Liver (tissue), 9 donors: ENCODE data around the gene BTBD8. TPM values are rescaled to one million over a fixed set of nuclear protein-coding genes. Genes with fewer than 3 reads are reported as not detected.

Experiments used
- DNase-seq: peaks from one replicate; pipeline ENCODE4 v3.0.0-alpha.2; 2017; ENCODE audit warnings: low spot score
- H3K27ac ChIP-seq, 2 donors: one replicate each; pipeline ENCODE4 v1.7.0; 2013; ENCODE audit warnings: inconsistent platforms in 2 of 2, low read length in 2 of 2, control low read depth in 1 of 2, low read depth in 1 of 2, mild to moderate bottlenecking in 1 of 2
- H3K27me3 ChIP-seq, 4 donors: one replicate each; pipeline versions ENCODE4 v1.6.1 to v1.7.0; 2013; ENCODE audit warnings: low read length in 3 of 4, inconsistent platforms in 1 of 4, mild to moderate bottlenecking in 1 of 4, moderate library complexity in 1 of 4; ENCODE audit not compliant: control insufficient read depth in 4 of 4, insufficient read depth in 4 of 4
- H3K36me3 ChIP-seq, 4 donors: one replicate each; pipeline versions ENCODE4 v1.6.1 to v1.7.0; 2013; ENCODE audit warnings: low read length in 3 of 4, mild to moderate bottlenecking in 3 of 4, low read depth in 1 of 4, moderate library complexity in 1 of 4; ENCODE audit not compliant: control insufficient read depth in 4 of 4, insufficient read depth in 3 of 4
- H3K4me1 ChIP-seq, 4 donors: one replicate each; pipeline versions ENCODE4 v1.6.1 to v1.7.0; 2013; ENCODE audit warnings: low read length in 3 of 4, mild to moderate bottlenecking in 3 of 4, moderate library complexity in 1 of 4; ENCODE audit not compliant: control insufficient read depth in 4 of 4, insufficient read depth in 4 of 4
- H3K4me3 ChIP-seq, 3 donors: one replicate each; pipeline versions ENCODE4 v1.6.1 to v1.7.0; 2013; ENCODE audit warnings: low read length in 3 of 3, control low read depth in 1 of 3, low read depth in 1 of 3, mild to moderate bottlenecking in 1 of 3
- H3K9ac ChIP-seq, 2 donors: one replicate each; pipeline ENCODE4 v1.7.0; 2013; ENCODE audit warnings: low read length in 2 of 2, mild to moderate bottlenecking in 2 of 2, moderate library complexity in 2 of 2, control low read depth in 1 of 2, low read depth in 1 of 2
- H3K9me3 ChIP-seq, 4 donors: one replicate each; pipeline versions ENCODE4 v1.6.1 to v1.7.0; 2013; ENCODE audit warnings: low read length in 3 of 4; ENCODE audit not compliant: control insufficient read depth in 4 of 4
- EGR1 ChIP-seq, 2 donors: IDR thresholded peaks; 2 replicates each; pipeline ENCODE4 v1.6.1; 2016 to 2018; ENCODE audit warnings: antibody characterized with exemption in 2 of 2, low read depth in 2 of 2
- FOXA1 ChIP-seq: IDR thresholded peaks from 2 replicates; pipeline ENCODE4 v1.6.1; 2016; ENCODE audit warnings: antibody characterized with exemption
- FOXA2 ChIP-seq: IDR thresholded peaks from 2 replicates; pipeline ENCODE4 v1.6.1; 2016; ENCODE audit warnings: antibody characterized with exemption
- GABPA ChIP-seq, 2 donors: IDR thresholded peaks in 1 of 2; conservative IDR thresholded peaks in 1 of 2; 2 replicates each; pipeline ENCODE4 v1.6.1; 2016; ENCODE audit warnings: antibody characterized with exemption in 2 of 2, mild to moderate bottlenecking in 1 of 2, moderate library complexity in 1 of 2
- HNF4A ChIP-seq, 2 donors: conservative IDR thresholded peaks; 2 replicates each; pipeline ENCODE4 v1.6.1; 2016; ENCODE audit warnings: antibody characterized with exemption in 2 of 2, mild to moderate bottlenecking in 2 of 2
- HNF4G ChIP-seq: IDR thresholded peaks from 2 replicates; pipeline ENCODE4 v1.6.1; 2016; ENCODE audit warnings: antibody characterized with exemption
- JUND ChIP-seq, 2 donors: IDR thresholded peaks; 2 replicates each; pipeline ENCODE4 v1.6.1; 2016; ENCODE audit warnings: antibody characterized with exemption in 2 of 2
- MAX ChIP-seq: IDR thresholded peaks from 2 replicates; pipeline ENCODE4 v1.6.1; 2016; ENCODE audit warnings: antibody characterized with exemption
- NR2F2 ChIP-seq: IDR thresholded peaks from 2 replicates; pipeline ENCODE4 v1.6.1; 2016; ENCODE audit warnings: antibody characterized with exemption
- RAD21 ChIP-seq, 2 donors: IDR thresholded peaks; 2 replicates each; pipeline ENCODE4 v1.6.1; 2016; ENCODE audit warnings: antibody characterized with exemption in 2 of 2, mild to moderate bottlenecking in 2 of 2
- RXRA ChIP-seq, 2 donors: IDR thresholded peaks; 2 replicates each; pipeline ENCODE4 v1.6.1; 2017 to 2018; ENCODE audit warnings: antibody characterized with exemption in 2 of 2, mild to moderate bottlenecking in 1 of 2
- SP1 ChIP-seq: IDR thresholded peaks from 2 replicates; pipeline ENCODE4 v1.6.1; 2018; ENCODE audit warnings: antibody characterized with exemption, mild to moderate bottlenecking
- TAF1 ChIP-seq: conservative IDR thresholded peaks from 2 replicates; pipeline ENCODE4 v1.6.1; 2016; ENCODE audit warnings: antibody characterized with exemption, mild to moderate bottlenecking
- YY1 ChIP-seq: IDR thresholded peaks from 2 replicates; pipeline ENCODE4 v1.6.1; 2016; ENCODE audit warnings: antibody characterized with exemption, mild to moderate bottlenecking
- ZBTB33 ChIP-seq: IDR thresholded peaks from 2 replicates; pipeline ENCODE4 v1.6.1; 2016; ENCODE audit warnings: antibody characterized with exemption
- WGBS: extraction: QIAGEN DNeasy Blood & Tissue Kit; methylation state at CpG from one replicate; pipeline ENCODE4 v1.1.7; 2013; 5-methylcytosine and 5-hydroxymethylcytosine counted together
- polyA plus RNA-seq, 2 donors: library from polyadenylated mRNA; stranded (reverse) in 1 of 2; unstranded in 1 of 2; fragments of 200-250 nt in 1 of 2; fragments of >200 nt in 1 of 2; fragmentation: Nextera tagmentation in 1 of 2; extraction: Ambion mirVana in 1 of 2; gene quantifications; one replicate each; pipeline versions ENCODE4 v1.2.1 to v1.2.3, GENCODE V29; 2013 to 2015
- total RNA-seq, 2 donors: library from RNA; depleted of rRNA; stranded (reverse); fragments of >200 nt; gene quantifications; one replicate each; pipeline ENCODE4 v1.2.3, GENCODE V29; 2014
- TF ChIP-seq, protein P1 (sequence below): IDR thresholded peaks from 2 replicates; pipeline ENCODE4 v1.6.1; 2016; ENCODE audit warnings: antibody characterized with exemption, mild to moderate bottlenecking
- TF ChIP-seq, protein P2 (sequence below): fragments of 150-350 bp; IDR thresholded peaks from 2 replicates; pipeline ENCODE4 v1.5.1; 2017; ENCODE audit warnings: improper control_type of control experiment, low read depth, low read length; ENCODE audit not compliant: missing input control
- TF ChIP-seq, protein P3 (sequence below): IDR thresholded peaks from 2 replicates; pipeline ENCODE4 v1.6.1; 2016; ENCODE audit warnings: antibody characterized with exemption
- donor health status: healthy.
- donor health status: healthy.
- donor health status: healthy.
- donor health status: healthy.
- donor health status: healthy.

The BTBD8 gene
- total and polyA plus RNA-seq, 4 donors: 0.47 to 1.8 (median 1.1) TPM

GRCh38 chr1:92228401-92228800, 148.3 kb downstream of the BTBD8 start:
- Histone ChIP-seq H3K9ac (no peak overlapping the region), H3K27me3 (no peaks in the 10 kb centered on the region), H3K4me3 (no peak overlapping the region), H3K9me3 (no peaks in the 10 kb centered on the region), H3K36me3 (no peaks in the 10 kb centered on the region), H3K4me1 (no peaks in the 10 kb centered on the region), H3K27ac (no peak overlapping the region)
- no peak for DNase-seq
- WGBS: 84% methylated on average over 3 of the region's 3 CpGs
- TF ChIP-seq TAF1 (no peak), EGR1 (IDR thresholded peaks at IDR 0.05; ENCODE audit: low read depth in 2 of 2) (no peak), JUND (IDR thresholded peaks at IDR 0.05) (no peak), HNF4G (no peak), YY1 (no peak), ZBTB33 (no peak)
- TF ChIP-seq, protein P1, sequence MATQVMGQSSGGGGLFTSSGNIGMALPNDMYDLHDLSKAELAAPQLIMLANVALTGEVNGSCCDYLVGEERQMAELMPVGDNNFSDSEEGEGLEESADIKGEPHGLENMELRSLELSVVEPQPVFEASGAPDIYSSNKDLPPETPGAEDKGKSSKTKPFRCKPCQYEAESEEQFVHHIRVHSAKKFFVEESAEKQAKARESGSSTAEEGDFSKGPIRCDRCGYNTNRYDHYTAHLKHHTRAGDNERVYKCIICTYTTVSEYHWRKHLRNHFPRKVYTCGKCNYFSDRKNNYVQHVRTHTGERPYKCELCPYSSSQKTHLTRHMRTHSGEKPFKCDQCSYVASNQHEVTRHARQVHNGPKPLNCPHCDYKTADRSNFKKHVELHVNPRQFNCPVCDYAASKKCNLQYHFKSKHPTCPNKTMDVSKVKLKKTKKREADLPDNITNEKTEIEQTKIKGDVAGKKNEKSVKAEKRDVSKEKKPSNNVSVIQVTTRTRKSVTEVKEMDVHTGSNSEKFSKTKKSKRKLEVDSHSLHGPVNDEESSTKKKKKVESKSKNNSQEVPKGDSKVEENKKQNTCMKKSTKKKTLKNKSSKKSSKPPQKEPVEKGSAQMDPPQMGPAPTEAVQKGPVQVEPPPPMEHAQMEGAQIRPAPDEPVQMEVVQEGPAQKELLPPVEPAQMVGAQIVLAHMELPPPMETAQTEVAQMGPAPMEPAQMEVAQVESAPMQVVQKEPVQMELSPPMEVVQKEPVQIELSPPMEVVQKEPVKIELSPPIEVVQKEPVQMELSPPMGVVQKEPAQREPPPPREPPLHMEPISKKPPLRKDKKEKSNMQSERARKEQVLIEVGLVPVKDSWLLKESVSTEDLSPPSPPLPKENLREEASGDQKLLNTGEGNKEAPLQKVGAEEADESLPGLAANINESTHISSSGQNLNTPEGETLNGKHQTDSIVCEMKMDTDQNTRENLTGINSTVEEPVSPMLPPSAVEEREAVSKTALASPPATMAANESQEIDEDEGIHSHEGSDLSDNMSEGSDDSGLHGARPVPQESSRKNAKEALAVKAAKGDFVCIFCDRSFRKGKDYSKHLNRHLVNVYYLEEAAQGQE: no peak

- no peak overlapping the region for H3K4me3 ChIP-seq
- TF ChIP-seq TAF1 (no peak), GABPA (IDR thresholded peaks at IDR 0.05 in 1 of 2, conservative IDR thresholded peaks at IDR 0.05 in 1 of 2) (no peak), SP1 (no peak), EGR1 (IDR thresholded peaks at IDR 0.05; ENCODE audit: low read depth in 2 of 2) (no peak), NR2F2 (no peak), MAX (no peak), RXRA (IDR thresholded peaks at IDR 0.05) (no peak), RAD21 (IDR thresholded peaks at IDR 0.05) (no peak), FOXA1 (no peak), HNF4A (conservative IDR thresholded peaks at IDR 0.05) (no peak), FOXA2 (no peak), ZBTB33 (no peak), HNF4G (no peak), JUND (IDR thresholded peaks at IDR 0.05) (no peak)
- TF ChIP-seq, protein P2, sequence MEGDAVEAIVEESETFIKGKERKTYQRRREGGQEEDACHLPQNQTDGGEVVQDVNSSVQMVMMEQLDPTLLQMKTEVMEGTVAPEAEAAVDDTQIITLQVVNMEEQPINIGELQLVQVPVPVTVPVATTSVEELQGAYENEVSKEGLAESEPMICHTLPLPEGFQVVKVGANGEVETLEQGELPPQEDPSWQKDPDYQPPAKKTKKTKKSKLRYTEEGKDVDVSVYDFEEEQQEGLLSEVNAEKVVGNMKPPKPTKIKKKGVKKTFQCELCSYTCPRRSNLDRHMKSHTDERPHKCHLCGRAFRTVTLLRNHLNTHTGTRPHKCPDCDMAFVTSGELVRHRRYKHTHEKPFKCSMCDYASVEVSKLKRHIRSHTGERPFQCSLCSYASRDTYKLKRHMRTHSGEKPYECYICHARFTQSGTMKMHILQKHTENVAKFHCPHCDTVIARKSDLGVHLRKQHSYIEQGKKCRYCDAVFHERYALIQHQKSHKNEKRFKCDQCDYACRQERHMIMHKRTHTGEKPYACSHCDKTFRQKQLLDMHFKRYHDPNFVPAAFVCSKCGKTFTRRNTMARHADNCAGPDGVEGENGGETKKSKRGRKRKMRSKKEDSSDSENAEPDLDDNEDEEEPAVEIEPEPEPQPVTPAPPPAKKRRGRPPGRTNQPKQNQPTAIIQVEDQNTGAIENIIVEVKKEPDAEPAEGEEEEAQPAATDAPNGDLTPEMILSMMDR: no peak
- TF ChIP-seq, protein P3, sequence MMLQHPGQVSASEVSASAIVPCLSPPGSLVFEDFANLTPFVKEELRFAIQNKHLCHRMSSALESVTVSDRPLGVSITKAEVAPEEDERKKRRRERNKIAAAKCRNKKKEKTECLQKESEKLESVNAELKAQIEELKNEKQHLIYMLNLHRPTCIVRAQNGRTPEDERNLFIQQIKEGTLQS: no peak
- TF ChIP-seq, protein P1: no peak
- no peak for DNase-seq
- H3K9ac ChIP-seq: no peak overlapping the region
- H3K4me1 ChIP-seq: no peaks in the 10 kb centered on the region
- no peaks in the 10 kb centered on the region for H3K9me3 ChIP-seq
- WGBS: 83% methylated on average over 1 of the region's 1 CpG
- H3K27me3 ChIP-seq: no peaks in the 10 kb centered on the region
- no peak overlapping the region for H3K27ac ChIP-seq
- no peaks in the 10 kb centered on the region for H3K36me3 ChIP-seq
Observed at GRCh38 chr1:92230736-92231135, 150.6 kb downstream of the BTBD8 start.
